ENCODE results near the gene GUCD1.

The GUCD1 gene

DNA sequence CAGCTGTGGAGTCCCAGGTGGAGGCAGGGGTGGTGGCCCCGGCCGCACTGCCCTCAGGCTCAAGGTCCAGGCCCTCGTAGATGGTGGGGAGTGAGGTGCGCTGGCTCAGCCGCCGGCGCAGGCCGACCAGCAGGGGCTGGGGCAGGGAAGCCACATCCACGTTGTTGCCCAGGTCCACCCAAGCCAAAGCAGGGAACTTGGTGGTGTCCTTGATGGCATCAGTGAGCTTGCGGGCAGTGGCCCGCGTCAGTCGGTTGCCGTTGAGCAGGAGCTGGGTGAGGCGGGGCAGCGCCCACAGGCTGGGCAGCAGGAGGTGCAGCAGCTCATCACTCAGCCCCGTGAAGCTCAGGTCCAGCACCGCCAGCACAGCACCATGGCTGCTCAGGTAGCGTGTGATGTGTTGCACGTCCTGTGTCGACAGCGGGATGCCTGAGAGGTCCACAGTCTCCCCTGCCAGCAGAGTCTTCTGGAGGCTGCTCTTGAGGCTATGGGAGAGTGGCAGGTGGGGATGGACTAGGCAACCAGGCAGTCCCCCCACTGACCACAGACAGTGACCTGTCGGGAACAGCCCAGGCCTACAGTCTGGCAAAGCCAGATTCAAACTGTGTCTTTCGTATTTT is 31.1 kb upstream of the GUCD1 start:
- TF ChIP-seq, protein P1, sequence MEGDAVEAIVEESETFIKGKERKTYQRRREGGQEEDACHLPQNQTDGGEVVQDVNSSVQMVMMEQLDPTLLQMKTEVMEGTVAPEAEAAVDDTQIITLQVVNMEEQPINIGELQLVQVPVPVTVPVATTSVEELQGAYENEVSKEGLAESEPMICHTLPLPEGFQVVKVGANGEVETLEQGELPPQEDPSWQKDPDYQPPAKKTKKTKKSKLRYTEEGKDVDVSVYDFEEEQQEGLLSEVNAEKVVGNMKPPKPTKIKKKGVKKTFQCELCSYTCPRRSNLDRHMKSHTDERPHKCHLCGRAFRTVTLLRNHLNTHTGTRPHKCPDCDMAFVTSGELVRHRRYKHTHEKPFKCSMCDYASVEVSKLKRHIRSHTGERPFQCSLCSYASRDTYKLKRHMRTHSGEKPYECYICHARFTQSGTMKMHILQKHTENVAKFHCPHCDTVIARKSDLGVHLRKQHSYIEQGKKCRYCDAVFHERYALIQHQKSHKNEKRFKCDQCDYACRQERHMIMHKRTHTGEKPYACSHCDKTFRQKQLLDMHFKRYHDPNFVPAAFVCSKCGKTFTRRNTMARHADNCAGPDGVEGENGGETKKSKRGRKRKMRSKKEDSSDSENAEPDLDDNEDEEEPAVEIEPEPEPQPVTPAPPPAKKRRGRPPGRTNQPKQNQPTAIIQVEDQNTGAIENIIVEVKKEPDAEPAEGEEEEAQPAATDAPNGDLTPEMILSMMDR (conservative IDR thresholded peaks at IDR 0.05; ENCODE audit: low read length), result no peak
- no peak overlapping the region for H3K4me3 ChIP-seq (ENCODE audit: low read length)
- no peak for DNase-seq (ENCODE audit: low read depth)

DNA sequence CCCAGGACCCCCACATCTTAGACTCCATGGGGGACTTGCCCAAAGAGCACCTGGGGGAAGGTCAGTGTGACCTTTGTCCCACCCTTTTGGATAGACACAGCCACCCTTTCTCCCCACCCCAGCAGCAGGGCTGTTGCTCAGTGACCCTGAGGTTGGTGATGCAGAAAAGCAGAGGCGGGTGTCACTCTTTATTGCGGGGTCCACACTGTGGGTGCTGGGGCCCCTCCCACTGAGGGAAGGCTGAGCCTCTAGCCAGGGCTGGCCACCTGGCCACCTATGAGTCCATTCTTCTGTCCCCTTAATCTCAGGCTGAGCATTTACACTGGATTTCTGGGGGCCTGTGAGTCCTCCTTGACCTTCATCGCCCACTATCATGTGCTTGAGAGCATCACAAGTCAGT is 30.5 kb upstream of the GUCD1 start:
- no peak overlapping the region for H3K4me3 ChIP-seq (ENCODE audit: low read length)
- DNase-seq (ENCODE audit: low read depth), result no peak
- TF ChIP-seq, protein P1 (conservative IDR thresholded peaks at IDR 0.05; ENCODE audit: low read length), result no peak

DNA sequence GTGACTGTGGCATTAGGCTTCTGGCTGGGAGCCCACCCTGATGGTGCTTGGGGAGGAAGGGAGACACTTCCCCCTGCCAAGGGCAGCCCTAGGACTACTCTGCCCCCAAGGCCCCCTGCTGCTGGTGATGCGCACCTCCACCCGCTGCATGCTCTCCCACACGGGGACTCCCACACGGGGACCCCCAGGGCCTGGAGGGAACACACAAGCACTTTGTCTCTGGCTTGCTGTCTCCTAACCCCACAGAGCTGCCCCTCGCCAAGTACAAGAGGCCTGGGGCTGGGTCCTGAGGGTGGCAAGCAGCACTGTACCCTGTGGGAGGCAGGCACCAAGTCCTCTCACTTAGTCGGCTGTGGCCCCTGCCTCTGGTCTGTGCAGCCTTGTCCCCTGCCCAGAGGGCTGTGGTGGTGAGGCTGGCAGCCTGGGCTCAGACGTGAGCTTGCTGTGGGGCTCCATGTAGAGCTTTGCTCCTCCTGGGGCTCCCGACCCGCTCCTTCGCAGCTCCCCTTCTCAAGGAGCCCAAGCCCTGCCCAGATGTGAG is 30.0 kb upstream of the GUCD1 start:
- TF ChIP-seq, protein P1 (conservative IDR thresholded peaks at IDR 0.05; ENCODE audit: low read length), result no peak
- H3K4me3 ChIP-seq (ENCODE audit: low read length), result no peak overlapping the region
- no peak for DNase-seq (ENCODE audit: low read depth)

DNA sequence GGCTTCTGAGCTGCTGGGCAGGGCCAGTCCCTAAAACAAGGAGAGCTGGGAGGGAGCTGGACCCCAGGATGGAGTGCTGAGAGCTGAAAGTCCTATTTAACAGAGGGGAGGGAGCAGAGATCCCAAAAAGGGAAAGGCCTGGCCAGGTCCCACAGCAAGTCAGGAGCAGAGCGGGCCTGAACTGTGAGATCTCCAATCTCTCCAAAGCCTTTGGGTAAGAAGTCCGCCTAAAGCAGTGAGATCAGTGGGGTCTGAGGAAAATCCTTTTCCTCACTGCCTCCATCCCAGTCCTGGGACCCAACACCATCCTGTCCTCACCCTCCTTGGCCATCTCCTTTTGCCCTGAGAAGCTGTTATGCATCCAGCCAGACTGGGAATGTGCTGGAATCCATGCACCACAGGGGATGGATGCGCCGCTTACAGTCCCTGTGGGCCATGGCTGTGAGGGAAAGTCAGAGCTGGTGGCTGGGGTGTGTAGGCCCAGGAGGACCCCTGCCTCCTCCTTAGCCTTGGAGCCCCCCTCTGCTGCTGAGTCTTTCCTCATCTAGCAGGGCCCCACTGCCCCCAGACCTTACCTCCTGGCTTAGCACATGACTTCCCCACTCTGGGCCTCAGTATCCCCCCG is 29.3 kb upstream of the GUCD1 start:
- TF ChIP-seq, protein P1 (conservative IDR thresholded peaks at IDR 0.05; ENCODE audit: low read length), result no peak
- DNase-seq (ENCODE audit: low read depth), result no peak

DNA sequence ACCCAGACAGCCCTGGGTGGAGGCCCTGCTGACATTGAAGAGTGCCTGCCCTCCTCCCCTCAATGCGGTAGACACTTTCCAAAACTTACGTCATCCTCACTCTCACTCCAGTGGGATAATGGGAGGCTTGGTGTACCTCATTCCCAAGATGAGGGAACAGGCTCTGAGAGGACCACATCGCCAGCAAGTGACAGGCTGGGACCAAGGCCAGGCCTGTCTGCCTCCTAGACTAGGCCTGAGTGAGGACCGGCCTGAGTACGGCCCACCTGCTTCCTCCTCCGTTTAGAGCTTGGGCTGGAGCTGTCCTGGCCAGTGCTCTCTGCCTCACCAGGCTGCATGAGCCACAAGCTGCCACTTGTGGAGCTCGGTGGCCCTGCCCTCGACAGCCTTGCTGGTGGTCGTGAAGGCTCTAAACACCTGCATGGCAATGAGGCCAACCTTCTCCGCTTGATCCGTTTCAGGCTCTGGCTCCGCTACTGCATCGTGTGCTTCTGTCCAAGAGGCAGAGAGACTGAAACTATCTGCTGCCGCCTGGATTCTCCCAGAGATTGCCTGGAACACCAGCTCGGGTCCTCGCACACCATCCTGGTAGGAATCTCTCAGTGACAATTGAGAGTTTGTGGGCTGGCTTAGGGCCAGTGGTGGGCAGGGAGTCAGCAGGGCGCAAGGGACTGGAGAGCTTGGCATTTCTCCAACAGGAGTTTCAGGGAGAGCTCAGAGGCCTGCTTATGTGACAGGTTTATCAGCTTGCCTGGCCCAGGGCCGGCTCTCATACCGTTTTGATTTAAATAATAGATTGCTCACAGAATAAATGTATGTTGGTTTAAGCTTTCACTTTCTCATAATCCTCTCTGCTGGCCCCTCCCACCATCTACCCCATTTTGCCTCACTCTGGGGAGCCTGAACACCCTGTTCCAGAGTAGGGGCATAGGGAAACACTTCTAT is 28.6 kb upstream of the GUCD1 start:
- TF ChIP-seq, protein P1 (conservative IDR thresholded peaks at IDR 0.05; ENCODE audit: low read length), result no peak
- H3K4me3 ChIP-seq (ENCODE audit: low read length), result no peak overlapping the region
- DNase-seq (ENCODE audit: low read depth), result peak; percentile 22

More for the DNA sequence above, 29.3 kb upstream of the GUCD1 start:
- no peak overlapping the region for H3K4me3 ChIP-seq (ENCODE audit: low read length)

DNA sequence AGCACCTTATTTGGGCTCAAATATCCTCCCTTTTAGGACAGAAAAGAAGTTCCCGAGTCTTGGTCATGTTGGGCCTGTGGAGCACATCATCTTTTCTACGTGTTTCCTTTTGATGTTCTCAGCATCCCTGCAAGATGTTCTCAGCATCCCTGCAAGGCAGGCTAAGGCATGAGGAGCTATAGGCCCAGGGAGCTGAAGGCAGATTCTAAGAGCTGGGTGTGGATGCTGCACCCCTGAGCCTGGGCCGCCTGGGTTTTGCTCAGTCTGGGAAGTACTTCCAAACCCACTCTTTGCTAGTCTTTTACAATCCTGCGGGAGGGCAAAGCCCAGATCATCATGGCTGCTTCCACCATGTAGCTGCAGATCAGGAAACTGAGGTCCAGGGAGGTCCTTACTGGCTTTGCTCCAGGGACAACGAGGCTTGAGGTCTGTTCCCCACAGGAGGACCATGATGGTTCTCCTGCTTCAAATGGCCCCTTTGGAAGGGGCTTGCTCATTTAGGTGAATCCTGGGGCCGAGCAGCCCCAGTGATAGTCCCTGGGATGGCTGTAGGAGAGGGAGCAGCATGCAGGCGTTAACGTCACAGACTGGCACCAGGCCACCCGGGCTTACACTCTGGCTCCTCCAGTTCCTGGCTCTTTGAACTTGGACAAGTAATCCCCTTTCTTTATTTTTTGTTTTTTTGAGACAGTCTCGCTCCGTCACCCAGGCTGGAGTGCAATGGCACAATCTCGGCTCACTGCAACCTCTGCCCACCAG is 27.3 kb upstream of the GUCD1 start:
- TF ChIP-seq, protein P1 (conservative IDR thresholded peaks at IDR 0.05; ENCODE audit: low read length), result no peak
- DNase-seq (ENCODE audit: low read depth), result no peak
- no peak overlapping the region for H3K4me3 ChIP-seq (ENCODE audit: low read length)
